ENCODE results near the gene HSD17B11.
"Not testable (repeated sequence)": the region's sequence is repeated elsewhere in the genome, so short reads cannot be mapped to it uniquely, and the experiment has no call there.

HSD17B11 gene

DNA sequence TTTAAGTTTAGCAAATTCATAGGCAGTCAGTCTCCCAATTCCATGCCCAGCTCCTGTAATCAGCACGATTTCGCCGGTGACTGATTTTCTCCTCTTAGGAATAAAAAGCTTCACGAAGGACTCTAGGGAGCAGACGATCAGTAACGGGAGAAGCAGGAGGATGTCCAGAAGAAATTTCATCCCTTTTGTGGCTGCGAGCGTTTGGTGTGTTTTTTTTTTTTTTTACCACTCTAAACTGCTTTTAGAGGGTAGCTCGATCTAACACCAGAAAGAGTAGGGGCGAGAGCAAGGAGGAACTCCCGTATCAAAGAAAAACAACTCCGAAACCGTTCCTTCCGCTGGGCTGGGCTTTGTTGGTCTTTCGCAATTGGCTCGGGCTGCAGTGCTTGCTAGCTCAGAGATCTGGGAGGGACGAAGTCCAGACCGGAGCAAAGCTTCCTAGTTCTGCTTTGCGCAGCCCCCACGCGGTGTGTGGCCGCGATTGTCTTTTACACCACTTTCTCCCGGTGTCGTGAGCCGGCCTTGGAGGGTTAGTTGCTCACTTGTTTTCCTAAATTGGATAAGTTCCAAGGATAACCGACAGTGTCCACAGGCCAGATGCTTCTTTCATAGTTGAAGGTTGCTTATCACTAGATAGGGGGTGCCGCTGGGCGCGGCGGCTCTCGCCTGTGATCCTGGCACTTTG, at the start of gene HSD17B11:
TSS of gene HSD17B11 (minus strand) at position 298 of the 685 bp plus-strand sequence. CDS start at position 180, 118 bp downstream.
- Histone ChIP-seq H3K9me3 (ENCODE audit: control insufficient read depth, insufficient read depth, low read length) (peaks cover 3% of the 10 kb centered on the region; the same call in 1 of the 2 replicates), H3K36me3 (ENCODE audit: insufficient read depth, low read length) (no peaks in the 10 kb centered on the region), H3K4me1 (ENCODE audit: insufficient read depth, low read length) (no peaks in the 10 kb centered on the region), H3K9ac (ENCODE audit: low read depth, low read length) (peak within 1 kb of the TSS; percentile 70)

DNA sequence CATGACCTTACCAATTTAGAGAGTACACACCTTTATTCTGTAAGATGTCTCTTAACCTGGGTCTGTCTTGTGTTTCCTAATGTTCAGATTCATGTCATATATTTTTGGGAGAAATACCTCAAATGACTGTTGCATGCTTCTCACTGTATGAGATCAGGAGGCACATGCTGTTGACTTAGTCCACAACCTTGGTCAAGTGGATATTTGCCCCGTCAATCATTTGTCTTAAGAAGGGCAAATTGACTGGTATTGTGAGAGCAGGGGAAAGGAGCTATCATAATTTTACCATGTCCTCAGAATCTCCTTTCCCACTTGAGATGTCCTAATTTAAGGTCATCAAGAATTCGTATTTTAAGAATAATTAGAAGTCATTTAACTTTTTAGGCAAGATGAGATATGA, 42.4 kb upstream of the HSD17B11 start:
- no peaks in the 10 kb centered on the region for H3K9me3 ChIP-seq (ENCODE audit: control insufficient read depth, insufficient read depth, low read length)
- H3K4me1 ChIP-seq (ENCODE audit: insufficient read depth, low read length), result no peaks in the 10 kb centered on the region; the same call in 1 of the 2 replicates
- peaks cover 11% of the 10 kb centered on the region; the same call in 1 of the 2 replicates for H3K36me3 ChIP-seq (ENCODE audit: insufficient read depth, low read length)
- no peak overlapping the region for H3K9ac ChIP-seq (ENCODE audit: low read depth, low read length)

- Histone ChIP-seq H3K36me3 (ENCODE audit: insufficient read depth, low read length) (0 out of 2 replicates have a peak, but pooled peaks cover 3% of the 10 kb centered on the region), H3K9me3 (ENCODE audit: control insufficient read depth, insufficient read depth, low read length) (no peaks in the 10 kb centered on the region), H3K4me1 (ENCODE audit: insufficient read depth, low read length) (no peaks in the 10 kb centered on the region; the same call in 1 of the 2 replicates), H3K9ac (ENCODE audit: low read depth, low read length) (no peak overlapping the region)
Measured at GRCh38 chr4:87430038-87430437, 39.0 kb upstream of the HSD17B11 start.

DNA sequence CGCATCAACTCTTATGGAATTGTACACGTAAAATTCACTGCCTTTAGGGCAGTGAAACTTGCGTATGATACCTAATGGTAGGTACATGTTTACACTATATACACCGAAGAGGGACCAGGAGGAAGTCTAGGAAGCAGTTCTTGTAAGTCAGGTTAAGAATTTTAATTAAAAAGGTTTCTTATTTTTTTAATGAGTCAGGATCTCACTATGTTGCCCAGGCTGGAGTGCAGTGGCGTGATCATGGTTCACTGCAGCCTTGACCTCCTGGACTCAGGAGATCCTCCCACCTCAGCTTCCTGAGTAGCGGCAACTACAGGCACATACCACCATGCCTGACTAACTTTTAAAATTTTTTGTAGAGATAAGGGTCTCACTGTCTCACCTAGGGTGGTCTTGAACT, 38.0 kb upstream of the HSD17B11 start:
- Histone ChIP-seq H3K9ac (ENCODE audit: low read depth, low read length) (no peak overlapping the region), H3K36me3 (ENCODE audit: insufficient read depth, low read length) (no peaks in the 10 kb centered on the region), H3K4me1 (ENCODE audit: insufficient read depth, low read length) (no peaks in the 10 kb centered on the region; the same call in 1 of the 2 replicates), H3K9me3 (ENCODE audit: control insufficient read depth, insufficient read depth, low read length) (no peaks in the 10 kb centered on the region)

DNA sequence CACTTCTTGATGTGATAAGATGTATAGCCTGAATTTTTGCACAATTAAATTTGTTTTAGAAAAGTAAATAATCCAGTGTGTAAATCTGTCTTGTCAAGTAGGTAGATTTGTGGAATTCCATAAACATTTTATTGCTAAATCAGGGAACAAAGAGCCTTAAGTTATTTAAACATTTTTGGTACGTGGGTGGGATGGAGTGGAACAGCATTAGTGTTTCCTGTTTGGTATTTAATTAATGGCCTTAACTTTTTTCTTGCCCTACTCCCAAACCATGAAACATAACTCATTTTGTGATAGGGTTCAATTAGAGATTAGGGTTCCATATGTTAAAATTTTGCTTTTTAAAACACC, 36.5 kb upstream of the HSD17B11 start:
- Histone ChIP-seq H3K36me3 (ENCODE audit: insufficient read depth, low read length) (no peaks in the 10 kb centered on the region), H3K9me3 (ENCODE audit: control insufficient read depth, insufficient read depth, low read length) (no peaks in the 10 kb centered on the region), H3K4me1 (ENCODE audit: insufficient read depth, low read length) (no peaks in the 10 kb centered on the region; the same call in 1 of the 2 replicates), H3K9ac (ENCODE audit: low read depth, low read length) (no peak overlapping the region)

DNA sequence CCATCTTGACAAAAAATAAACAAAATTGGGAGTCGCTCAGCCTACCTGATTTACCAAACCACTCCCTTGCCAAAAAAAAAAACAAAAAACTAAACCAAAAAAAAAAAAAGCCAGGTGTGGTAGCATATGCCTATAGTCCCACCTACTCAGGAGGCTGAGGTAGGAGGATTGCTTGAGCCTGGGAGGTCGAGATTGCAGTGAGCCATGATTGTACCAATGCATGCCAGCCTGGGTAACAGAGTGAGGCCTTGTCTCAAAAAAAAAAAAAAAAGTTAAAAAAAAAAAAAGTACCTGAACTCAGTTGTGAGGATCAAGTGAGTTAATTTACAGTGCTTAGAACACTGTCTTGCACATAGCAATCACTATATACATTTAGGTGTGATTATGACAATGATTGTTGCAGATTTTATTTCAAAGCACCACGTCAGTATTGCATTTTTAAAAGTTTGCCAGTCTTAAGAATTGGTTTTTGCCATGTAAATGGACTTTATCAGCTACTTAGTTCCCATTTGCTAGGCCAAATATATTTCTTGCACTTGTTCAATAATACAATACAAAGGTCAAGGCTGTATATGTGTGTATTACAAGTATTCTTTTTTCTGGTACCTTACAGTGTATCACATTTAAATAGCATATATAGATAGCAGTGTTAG, 36.0 kb upstream of the HSD17B11 start:
- Histone ChIP-seq H3K4me1 (ENCODE audit: insufficient read depth, low read length) (no peaks in the 10 kb centered on the region; the same call in 1 of the 2 replicates), H3K36me3 (ENCODE audit: insufficient read depth, low read length) (no peaks in the 10 kb centered on the region), H3K9me3 (ENCODE audit: control insufficient read depth, insufficient read depth, low read length) (no peaks in the 10 kb centered on the region), H3K9ac (ENCODE audit: low read depth, low read length) (no peak overlapping the region)

DNA sequence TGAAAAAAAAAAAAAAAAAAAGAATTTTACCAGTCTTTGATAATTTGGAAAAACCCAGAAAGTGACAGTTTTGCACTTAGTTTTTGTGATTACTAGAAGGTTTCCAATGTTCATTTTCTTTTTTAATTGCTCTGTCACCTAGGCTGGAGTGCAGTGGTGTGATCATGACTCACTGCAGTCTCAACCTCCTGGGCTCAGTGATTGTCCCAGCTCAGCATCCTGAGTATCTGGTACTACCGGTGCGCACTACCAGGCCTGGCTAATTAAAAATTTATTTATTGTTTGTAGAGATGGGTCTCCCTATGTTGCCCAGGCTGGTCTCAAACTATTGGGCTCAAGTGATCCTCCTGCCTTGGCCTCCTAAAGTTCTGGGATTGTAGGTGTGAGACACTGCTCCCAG, 34.7 kb upstream of the HSD17B11 start:
- no peak overlapping the region for H3K9ac ChIP-seq (ENCODE audit: low read depth, low read length)
- no peaks in the 10 kb centered on the region; the same call in 1 of the 2 replicates for H3K4me1 ChIP-seq (ENCODE audit: insufficient read depth, low read length)
- no peaks in the 10 kb centered on the region for H3K36me3 ChIP-seq (ENCODE audit: insufficient read depth, low read length)
- H3K9me3 ChIP-seq (ENCODE audit: control insufficient read depth, insufficient read depth, low read length), result no peaks in the 10 kb centered on the region

- not testable (repeated sequence) for H3K9me3 ChIP-seq (ENCODE audit: control insufficient read depth, insufficient read depth, low read length); H3K36me3 ChIP-seq (ENCODE audit: insufficient read depth, low read length); H3K4me1 ChIP-seq (ENCODE audit: insufficient read depth, low read length)
- H3K9ac ChIP-seq (ENCODE audit: low read depth, low read length), result peak overlapping the region; percentile 96; the same call in 1 of the 2 replicates
Measured at GRCh38 chr4:87424099-87424543, 33.1 kb upstream of the HSD17B11 start.

DNA sequence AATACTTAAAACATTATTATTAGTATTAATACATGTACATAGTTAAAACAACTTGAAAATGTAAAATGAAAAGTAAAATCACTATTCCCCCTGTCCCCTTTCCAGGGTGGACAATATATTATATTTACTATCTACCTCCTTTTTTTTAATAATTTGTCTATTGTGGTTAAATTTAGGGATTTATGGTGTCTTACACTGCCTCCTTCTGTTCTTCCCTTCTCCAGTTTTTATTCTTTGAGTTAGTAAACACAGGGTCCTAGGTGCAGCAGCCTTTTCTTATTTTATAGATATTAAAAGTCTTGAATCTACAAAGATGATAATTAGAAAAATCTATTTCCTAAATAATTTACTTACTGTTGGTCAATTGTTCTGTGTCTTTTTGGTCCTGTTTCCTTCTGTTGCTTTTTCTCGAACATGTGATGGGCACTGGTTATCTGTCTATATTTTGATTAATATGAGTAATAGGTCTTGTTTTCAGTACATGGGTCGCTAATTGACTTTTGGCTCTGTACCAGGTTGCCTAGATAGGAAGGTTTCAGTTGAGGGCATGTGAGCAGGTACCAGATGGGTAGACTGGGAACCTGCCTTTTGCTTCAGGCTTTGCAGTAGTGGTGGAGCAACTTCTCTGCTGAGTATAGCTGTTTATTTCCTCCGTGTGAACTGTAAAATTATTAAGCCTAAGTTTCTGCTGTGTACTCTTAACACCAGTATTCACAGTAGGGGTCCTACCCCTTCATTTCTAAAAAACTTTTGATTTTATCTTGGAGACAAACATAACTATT, 32.5 kb upstream of the HSD17B11 start:
- H3K9ac ChIP-seq (ENCODE audit: low read depth, low read length), result peak overlapping the region; percentile 96
- H3K9me3 ChIP-seq (ENCODE audit: control insufficient read depth, insufficient read depth, low read length), result no peaks in the 10 kb centered on the region
- no peaks in the 10 kb centered on the region for H3K36me3 ChIP-seq (ENCODE audit: insufficient read depth, low read length)
- H3K4me1 ChIP-seq (ENCODE audit: insufficient read depth, low read length), result peaks cover 6% of the 10 kb centered on the region; the same call in 1 of the 2 replicates

DNA sequence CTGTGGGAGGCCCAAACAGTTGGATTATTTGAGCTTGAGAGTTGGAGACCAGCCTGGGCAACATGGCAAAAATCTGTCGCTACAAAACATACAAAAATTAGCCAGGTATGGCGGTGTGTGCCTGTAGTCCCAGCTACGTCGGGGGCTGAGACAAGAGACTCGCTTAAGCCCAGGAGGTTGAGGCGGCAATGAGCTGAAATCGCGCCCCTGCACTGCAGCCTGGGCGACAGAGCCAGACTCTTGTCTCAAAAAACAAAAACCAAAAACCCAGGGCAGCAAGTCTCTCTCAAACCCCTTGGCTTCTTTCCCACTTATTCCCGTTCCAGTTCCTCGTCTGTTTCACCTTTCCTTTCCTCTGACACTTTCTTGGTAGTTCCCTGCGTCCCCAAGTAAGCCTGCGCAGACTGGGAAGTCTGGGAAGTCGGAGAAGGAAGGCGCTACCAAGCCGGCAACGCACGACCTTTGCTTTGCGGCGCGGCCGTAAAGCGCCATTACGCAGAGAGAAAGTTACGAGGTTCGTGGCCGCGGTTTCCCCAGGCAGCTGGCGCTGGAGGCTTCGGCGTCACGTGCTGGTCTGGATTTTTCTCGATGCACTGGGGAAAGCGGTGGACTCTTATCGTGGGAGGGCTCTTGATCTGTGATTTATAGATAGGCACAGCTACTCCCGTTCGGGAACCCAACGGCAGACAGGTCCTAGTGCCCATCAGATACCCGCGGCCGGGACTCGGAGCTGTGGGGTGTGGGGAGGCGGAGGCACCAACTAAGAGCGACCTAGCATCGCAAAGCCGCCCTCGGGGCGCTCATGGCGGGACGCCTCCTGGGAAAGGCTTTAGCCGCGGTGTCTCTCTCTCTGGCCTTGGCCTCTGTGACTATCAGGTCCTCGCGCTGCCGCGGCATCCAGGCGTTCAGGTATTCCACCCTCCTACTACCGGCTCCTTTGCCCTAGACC, 31.4 kb upstream of the HSD17B11 start, which contains the start of gene NUDT9:
TSS of gene NUDT9 (plus strand) at position 470 of the 949 bp plus-strand sequence. CDS start at position 803, 333 bp downstream.
- Histone ChIP-seq H3K36me3 (ENCODE audit: insufficient read depth, low read length) (no peaks in the 10 kb centered on the region), H3K9ac (ENCODE audit: low read depth, low read length) (peak within 1 kb of the TSS; percentile 96), H3K4me1 (ENCODE audit: insufficient read depth, low read length) (peaks cover 6% of the 10 kb centered on the region; the same call in 1 of the 2 replicates), H3K9me3 (ENCODE audit: control insufficient read depth, insufficient read depth, low read length) (peaks cover 4% of the 10 kb centered on the region)

DNA sequence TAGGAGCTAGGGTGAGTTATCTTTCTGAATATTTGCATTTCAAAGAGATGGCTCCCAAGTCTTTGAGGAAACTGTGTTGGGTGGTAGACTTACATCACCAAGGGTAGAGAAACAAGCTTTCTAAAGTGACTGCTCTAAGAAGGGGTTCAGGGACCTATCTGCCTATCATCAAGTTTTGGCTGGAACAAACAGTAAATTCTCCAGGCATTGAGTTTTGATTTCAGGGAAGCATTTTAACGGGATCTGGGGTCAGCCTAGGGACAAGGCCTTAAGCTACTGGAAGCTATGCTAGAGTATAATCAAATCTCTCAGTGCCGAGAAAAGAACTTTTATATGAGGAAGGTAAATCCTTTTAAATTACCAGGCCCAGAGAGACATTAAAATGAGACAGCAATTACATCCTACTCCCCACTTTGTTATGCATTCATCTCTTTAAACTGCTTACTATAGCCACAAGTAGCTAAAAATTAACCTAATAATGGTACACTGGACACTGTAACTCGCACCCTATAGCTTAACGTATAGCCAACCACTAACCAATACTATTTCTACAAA, 29.4 kb upstream of the HSD17B11 start:
- no peak overlapping the region for H3K9ac ChIP-seq (ENCODE audit: low read depth, low read length)
- H3K36me3 ChIP-seq (ENCODE audit: insufficient read depth, low read length), result no peaks in the 10 kb centered on the region
- peaks cover 6% of the 10 kb centered on the region; the same call in 1 of the 2 replicates for H3K4me1 ChIP-seq (ENCODE audit: insufficient read depth, low read length)
- peaks cover 4% of the 10 kb centered on the region for H3K9me3 ChIP-seq (ENCODE audit: control insufficient read depth, insufficient read depth, low read length)

DNA sequence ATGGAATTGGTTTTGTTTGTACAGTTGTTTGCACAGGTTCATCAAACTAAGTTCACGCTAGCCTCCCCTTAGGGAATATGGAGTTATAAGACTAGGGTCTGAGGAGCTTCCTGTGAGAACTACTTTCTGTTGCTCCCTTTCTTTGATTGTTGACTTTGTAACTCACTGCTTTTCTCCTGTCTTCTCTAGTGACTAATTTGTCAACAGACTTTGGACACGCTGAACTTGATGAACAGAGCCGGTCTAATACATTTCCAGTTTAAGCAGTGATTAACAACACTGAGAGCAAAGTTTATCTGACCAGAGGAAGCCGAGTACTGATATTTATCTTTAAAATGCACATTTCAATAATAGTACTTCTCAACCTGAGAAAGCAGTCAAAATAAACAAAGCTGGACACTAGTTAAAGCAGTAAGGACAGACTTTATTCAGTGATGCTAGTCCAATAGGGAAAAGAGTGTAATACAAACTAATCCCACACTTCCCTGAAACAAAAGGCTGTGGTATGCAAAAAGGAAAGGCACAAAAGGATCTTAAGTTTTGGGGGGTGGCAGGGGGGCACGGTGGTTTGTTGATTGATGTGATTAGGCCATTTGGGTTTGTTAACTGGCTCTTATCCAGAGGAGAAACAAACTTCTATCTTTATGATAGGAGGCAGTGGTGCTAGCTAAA, 28.7 kb upstream of the HSD17B11 start:
- Histone ChIP-seq H3K9ac (ENCODE audit: low read depth, low read length) (no peak overlapping the region), H3K36me3 (ENCODE audit: insufficient read depth, low read length) (no peaks in the 10 kb centered on the region), H3K4me1 (ENCODE audit: insufficient read depth, low read length) (peaks cover 6% of the 10 kb centered on the region; the same call in 1 of the 2 replicates), H3K9me3 (ENCODE audit: control insufficient read depth, insufficient read depth, low read length) (peaks cover 4% of the 10 kb centered on the region)

GRCh38 chr4:87418410-87418809, 27.4 kb upstream of the HSD17B11 start:
- H3K9me3 ChIP-seq (ENCODE audit: control insufficient read depth, insufficient read depth, low read length); H3K9ac ChIP-seq (ENCODE audit: low read depth, low read length); H3K4me1 ChIP-seq (ENCODE audit: insufficient read depth, low read length); H3K36me3 ChIP-seq (ENCODE audit: insufficient read depth, low read length): not testable (repeated sequence)
